Suprapubic skin (tissue), 3 donors: ENCODE measurements around the gene MS4A4A.

ENCODE experiments used
- POLR2AphosphoS5 ChIP-seq, 3 donors: sonication (generic); formaldehyde crosslinking; IDR thresholded peaks; one replicate each; pipeline ENCODE4 v1.6.1; 2017; ENCODE audit warnings: antibody characterized with exemption in 3 of 3
- TF ChIP-seq, protein P1 (sequence below), 2 donors: fragments of 200-600 bp in 1 of 2; fragments of 450-650 bp in 1 of 2; sonication (generic) in 1 of 2; IDR thresholded peaks; one replicate each; pipeline ENCODE4 v1.5.1; 2016 to 2019; ENCODE audit warnings: antibody characterized with exemption in 2 of 2, mild to moderate bottlenecking in 1 of 2, moderate library complexity in 1 of 2

DNA sequence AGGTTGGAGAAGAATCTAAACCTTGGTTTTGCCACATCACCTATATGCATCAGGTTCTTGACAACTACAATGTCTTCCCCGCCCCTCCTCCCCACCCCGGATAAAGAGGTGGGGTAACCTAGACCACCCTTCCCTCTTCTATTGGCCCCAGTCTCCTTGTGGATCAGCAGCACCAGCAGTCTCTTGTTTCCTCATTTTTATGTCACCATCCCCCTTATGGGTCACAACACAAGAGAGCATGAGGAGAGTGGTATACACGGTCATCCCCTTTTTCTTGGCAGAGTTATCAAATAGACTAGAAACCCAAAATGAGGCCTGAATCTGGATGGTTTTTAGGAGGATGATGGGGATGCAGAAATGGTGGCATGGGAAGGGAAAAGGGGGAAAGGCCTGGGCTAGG is 38.7 kb upstream of the MS4A4A start:
- TF ChIP-seq, protein P1, sequence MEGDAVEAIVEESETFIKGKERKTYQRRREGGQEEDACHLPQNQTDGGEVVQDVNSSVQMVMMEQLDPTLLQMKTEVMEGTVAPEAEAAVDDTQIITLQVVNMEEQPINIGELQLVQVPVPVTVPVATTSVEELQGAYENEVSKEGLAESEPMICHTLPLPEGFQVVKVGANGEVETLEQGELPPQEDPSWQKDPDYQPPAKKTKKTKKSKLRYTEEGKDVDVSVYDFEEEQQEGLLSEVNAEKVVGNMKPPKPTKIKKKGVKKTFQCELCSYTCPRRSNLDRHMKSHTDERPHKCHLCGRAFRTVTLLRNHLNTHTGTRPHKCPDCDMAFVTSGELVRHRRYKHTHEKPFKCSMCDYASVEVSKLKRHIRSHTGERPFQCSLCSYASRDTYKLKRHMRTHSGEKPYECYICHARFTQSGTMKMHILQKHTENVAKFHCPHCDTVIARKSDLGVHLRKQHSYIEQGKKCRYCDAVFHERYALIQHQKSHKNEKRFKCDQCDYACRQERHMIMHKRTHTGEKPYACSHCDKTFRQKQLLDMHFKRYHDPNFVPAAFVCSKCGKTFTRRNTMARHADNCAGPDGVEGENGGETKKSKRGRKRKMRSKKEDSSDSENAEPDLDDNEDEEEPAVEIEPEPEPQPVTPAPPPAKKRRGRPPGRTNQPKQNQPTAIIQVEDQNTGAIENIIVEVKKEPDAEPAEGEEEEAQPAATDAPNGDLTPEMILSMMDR (IDR thresholded peaks at IDR 0.05): no peak
- no peak for TF ChIP-seq POLR2AphosphoS5 (IDR thresholded peaks at IDR 0.05)
